Inferior parietal cortex (tissue), 1 donor: Measurements from ENCODE around the gene DNASE2B.
A peak's percentile ranks its signal among the peaks of the same experiment; 100 is the strongest.
"Not testable (repeated sequence)": the region's sequence is repeated elsewhere in the genome, so short reads cannot be mapped to it uniquely, and the experiment has no call there.

Experiments
- DNase-seq: peaks from one replicate; pipeline ENCODE4 v3.0.0-alpha.2; 2016; ENCODE audit errors: extremely low spot score

The DNASE2B gene

GRCh38 chr1:84412316-84412942, 14.1 kb downstream of the DNASE2B start:
- no peak for DNase-seq

GRCh38 chr1:84415396-84415795, 17.1 kb downstream of the DNASE2B start:
- DNase-seq: no peak

- no peak for DNase-seq
Measured at GRCh38 chr1:84422909-84423308, 24.6 kb downstream of the DNASE2B start.

- DNase-seq: no peak
Measured at GRCh38 chr1:84424513-84425149, 26.3 kb downstream of the DNASE2B start.

GRCh38 chr1:84425150-84425896, 27.0 kb downstream of the DNASE2B start:
- no peak for DNase-seq

- DNase-seq: no peak
Measured at GRCh38 chr1:84426376-84426775, 28.1 kb downstream of the DNASE2B start.

- DNase-seq: no peak
Measured at GRCh38 chr1:84427250-84428188, 29.2 kb downstream of the DNASE2B start.

- no peak for DNase-seq
Measured at GRCh38 chr1:84428235-84428634, 30.0 kb downstream of the DNASE2B start.

GRCh38 chr1:84429231-84429630, 30.9 kb downstream of the DNASE2B start:
- DNase-seq: no peak

GRCh38 chr1:84430546-84430945, 32.3 kb downstream of the DNASE2B start:
- no peak for DNase-seq

GRCh38 chr1:84433258-84434080, 35.2 kb downstream of the DNASE2B start:
- peak; percentile 90 for DNase-seq

GRCh38 chr1:84434081-84434769, 35.9 kb downstream of the DNASE2B start:
- no peak for DNase-seq

- no peak for DNase-seq
Measured at GRCh38 chr1:84434801-84435549, 36.7 kb downstream of the DNASE2B start.

GRCh38 chr1:84436876-84437655, 38.8 kb downstream of the DNASE2B start:
- peak; percentile 65 for DNase-seq

- peak; percentile 73 for DNase-seq
Measured at GRCh38 chr1:84442256-84442655, 44.0 kb downstream of the DNASE2B start.

GRCh38 chr1:84442747-84443646, 44.7 kb downstream of the DNASE2B start:
- not testable (repeated sequence) for DNase-seq

- DNase-seq: not testable (repeated sequence)
Measured at GRCh38 chr1:84448704-84449103, 50.4 kb downstream of the DNASE2B start.

GRCh38 chr1:84450910-84451309, 52.6 kb downstream of the DNASE2B start:
- DNase-seq: no peak
